Common myeloid progenitor, CD34-positive (primary cell): ENCODE results near the gene NRG3.

Source experiments
- CTCF ChIA-PET: fragments of 350-600 bp; sonication (Branson Sonifier 250); formaldehyde crosslinking; loops from one replicate; lab custom pipeline; 2021; ENCODE audit warnings: antibody characterized with exemption; lab: Charles Lee
- POLR2A ChIA-PET: fragments of 350-600 bp; sonication (Branson Sonifier 250); formaldehyde crosslinking; loops from one replicate; lab custom pipeline; 2021; ENCODE audit warnings: antibody characterized with exemption; lab: Charles Lee
- DNase-seq, 3 donors: peaks; one replicate each; pipeline versions ENCODE4 v3.0.0 to v3.0.0-alpha.2; 2013
- H3K27ac ChIP-seq, 2 experiments: 1 replicate in 1 of 2; 2 replicates in 1 of 2; pipeline ENCODE4 v1.7.0; 2013; ENCODE audit warnings: inconsistent platforms in 2 of 2, low read length in 2 of 2, mild to moderate bottlenecking in 2 of 2, low read depth in 1 of 2, moderate library complexity in 1 of 2; ENCODE audit not compliant: severe bottlenecking in 2 of 2, insufficient read depth in 1 of 2, poor library complexity in 1 of 2
- H3K27me3 ChIP-seq, 5 experiments: replicated peaks in 2 of 5; 1 replicate in 3 of 5; 2 replicates in 2 of 5; pipeline versions ENCODE4 v1.6.1 to v1.7.0; 2013; ENCODE audit warnings: low read length in 4 of 5, mild to moderate bottlenecking in 2 of 5, moderate library complexity in 2 of 5, inconsistent platforms in 1 of 5; ENCODE audit not compliant: insufficient read depth in 5 of 5, control insufficient read depth in 4 of 5
- H3K36me3 ChIP-seq, 4 experiments: 1 replicate in 2 of 4; 2 replicates in 2 of 4; pipeline versions ENCODE4 v1.6.1 to v1.7.0; 2013; ENCODE audit warnings: low read length in 3 of 4, control low read depth in 1 of 4, mild to moderate bottlenecking in 1 of 4; ENCODE audit not compliant: control insufficient read depth in 4 of 4, insufficient read depth in 4 of 4
- H3K4me1 ChIP-seq, 4 experiments: 1 replicate in 3 of 4; 2 replicates in 1 of 4; pipeline versions ENCODE4 v1.6.1 to v1.7.1; 2013; ENCODE audit warnings: low read length in 3 of 4, mild to moderate bottlenecking in 3 of 4, control low read depth in 1 of 4, inconsistent platforms in 1 of 4, moderate library complexity in 1 of 4; ENCODE audit not compliant: control insufficient read depth in 4 of 4, insufficient read depth in 4 of 4; ENCODE audit errors: control extremely low read depth in 1 of 4
- H3K4me3 ChIP-seq, 7 experiments: 1 replicate in 4 of 7; 2 replicates in 3 of 7; pipeline versions ENCODE4 v1.5.1 to v1.7.0; 2013; ENCODE audit warnings: mild to moderate bottlenecking in 7 of 7, low read length in 6 of 7, moderate library complexity in 6 of 7, inconsistent platforms in 2 of 7, low read depth in 2 of 7, control low read depth in 1 of 7; ENCODE audit not compliant: insufficient read depth in 4 of 7, control insufficient read depth in 1 of 7; ENCODE audit errors: extremely low read depth in 1 of 7
- H3K9me3 ChIP-seq, 5 experiments: 1 replicate in 4 of 5; 2 replicates in 1 of 5; pipeline versions ENCODE4 v1.6.1 to v1.7.1; 2013; ENCODE audit warnings: low read length in 4 of 5, mild to moderate bottlenecking in 2 of 5, inconsistent platforms in 1 of 5, low read depth in 1 of 5, moderate library complexity in 1 of 5; ENCODE audit not compliant: control insufficient read depth in 4 of 5, insufficient read depth in 2 of 5; ENCODE audit errors: control extremely low read depth in 1 of 5
- WGBS: methylation state at CpG from one replicate; pipeline ENCODE4 v1.1.5; 2013; ENCODE audit not compliant: insufficient coverage; 5-methylcytosine and 5-hydroxymethylcytosine counted together

The NRG3 gene

GRCh38 chr10:82394122-82394521 is 519.1 kb downstream of the NRG3 start:
- no peak overlapping the region for H3K27ac ChIP-seq
- ChIA-PET CTCF (no interaction called here), POLR2A (no interaction called here)
- no peaks in the 10 kb centered on the region for H3K4me1 ChIP-seq
- DNase-seq, result no peak
- no peaks in the 10 kb centered on the region for H3K36me3 ChIP-seq
- WGBS, result 87% methylated on average over 5 of the region's 5 CpGs
- H3K27me3 ChIP-seq, result no peaks in the 10 kb centered on the region
- H3K4me3 ChIP-seq, result no peak overlapping the region
- no peaks in the 10 kb centered on the region for H3K9me3 ChIP-seq

GRCh38 chr10:82394987-82395386 is 520.0 kb downstream of the NRG3 start:
- WGBS, result 100% methylated on average over 2 of the region's 5 CpGs
- no peak overlapping the region for H3K27ac ChIP-seq
- no peaks in the 10 kb centered on the region for H3K9me3 ChIP-seq
- H3K27me3 ChIP-seq, result no peaks in the 10 kb centered on the region
- CTCF ChIA-PET, result no interaction called here
- H3K36me3 ChIP-seq, result no peaks in the 10 kb centered on the region
- no peaks in the 10 kb centered on the region for H3K4me1 ChIP-seq
- no peak for DNase-seq
- H3K4me3 ChIP-seq, result no peak overlapping the region
- POLR2A ChIA-PET, result no interaction called here

- ChIA-PET POLR2A (no interaction called here), CTCF (no interaction called here)
- no peaks in the 10 kb centered on the region for H3K27me3 ChIP-seq
Observed at GRCh38 chr10:82396886-82397285, 521.9 kb downstream of the NRG3 start.

GRCh38 chr10:82397854-82398253 is 522.9 kb downstream of the NRG3 start:
- Histone ChIP-seq H3K27ac (no peak overlapping the region), H3K9me3 (no peaks in the 10 kb centered on the region), H3K4me1 (no peaks in the 10 kb centered on the region), H3K36me3 (no peaks in the 10 kb centered on the region), H3K4me3 (no peak overlapping the region), H3K27me3 (no peaks in the 10 kb centered on the region)
- CTCF ChIA-PET, result no interaction called here
- WGBS, result 56% methylated on average over 1 of the region's 1 CpG
- POLR2A ChIA-PET, result no interaction called here
- no peak for DNase-seq

More at GRCh38 chr10:82396886-82397285, 521.9 kb downstream of the NRG3 start:
- H3K9me3 ChIP-seq, result no peaks in the 10 kb centered on the region
- no peak for DNase-seq
- no peak overlapping the region for H3K4me3 ChIP-seq
- H3K36me3 ChIP-seq, result no peaks in the 10 kb centered on the region
- H3K4me1 ChIP-seq, result no peaks in the 10 kb centered on the region
- H3K27ac ChIP-seq, result no peak overlapping the region

- H3K4me1 ChIP-seq, result no peaks in the 10 kb centered on the region
- no peak for DNase-seq
- no peaks in the 10 kb centered on the region for H3K9me3 ChIP-seq
- ChIA-PET POLR2A (no interaction called here), CTCF (no interaction called here)
- H3K4me3 ChIP-seq, result no peak overlapping the region
- H3K27ac ChIP-seq, result no peak overlapping the region
- no peaks in the 10 kb centered on the region for H3K27me3 ChIP-seq
- no peaks in the 10 kb centered on the region for H3K36me3 ChIP-seq
- WGBS, result no CpG with 5 or more reads among the region's 2 CpGs
Observed at GRCh38 chr10:82399850-82400249, 524.9 kb downstream of the NRG3 start.

- H3K4me1 ChIP-seq, result no peaks in the 10 kb centered on the region
- H3K9me3 ChIP-seq, result no peaks in the 10 kb centered on the region
- ChIA-PET POLR2A (no interaction called here), CTCF (no interaction called here)
- H3K36me3 ChIP-seq, result no peaks in the 10 kb centered on the region
- no peak overlapping the region for H3K27ac ChIP-seq
- DNase-seq, result no peak
- no peak overlapping the region for H3K4me3 ChIP-seq
- no peaks in the 10 kb centered on the region for H3K27me3 ChIP-seq
- no CpG with 5 or more reads among the region's 1 CpG for WGBS
Observed at GRCh38 chr10:82400841-82401240, 525.8 kb downstream of the NRG3 start.

GRCh38 chr10:82402906-82403401 is 528.0 kb downstream of the NRG3 start:
- H3K4me1 ChIP-seq, result no peaks in the 10 kb centered on the region
- H3K27ac ChIP-seq, result no peak overlapping the region
- no peak for DNase-seq
- 100% methylated on average over 3 of the region's 4 CpGs for WGBS
- no peaks in the 10 kb centered on the region for H3K27me3 ChIP-seq
- POLR2A ChIA-PET, result no interaction called here
- no peaks in the 10 kb centered on the region for H3K36me3 ChIP-seq
- H3K4me3 ChIP-seq, result no peak overlapping the region
- CTCF ChIA-PET, result no interaction called here
- no peaks in the 10 kb centered on the region for H3K9me3 ChIP-seq
